K562 (cell line): ENCODE measurements around the gene MADCAM1. TPM values are rescaled to one million over a fixed set of nuclear protein-coding genes. Genes with fewer than 3 reads are reported as not detected.
A peak's percentile ranks its signal among the peaks of the same experiment; 100 is the strongest.

Experiments used
- CSDE1 ChIP-seq, 2 experiments: fragments of 450-650 bp; IDR thresholded peaks; 2 replicates each; pipeline ENCODE4 v1.6.1; 2016; ENCODE audit warnings: mild to moderate bottlenecking in 1 of 2
- HIVEP1 ChIP-seq: fragments of 250-450 bp; sonication (Bioruptor Pico); IDR thresholded peaks from 2 replicates; pipeline ENCODE4 v1.4.0; 2020; ENCODE audit warnings: mild to moderate bottlenecking
- NRF1 ChIP-seq, 2 experiments: fragments of 450-650 bp; IDR thresholded peaks in 1 of 2; conservative IDR thresholded peaks in 1 of 2; 2 replicates each; pipeline ENCODE4 v1.6.1; 2014; ENCODE audit warnings: mild to moderate bottlenecking in 2 of 2
- PCBP1 ChIP-seq: fragments of 200-400 bp; formaldehyde crosslinking; IDR thresholded peaks from 2 replicates; pipeline ENCODE4 v1.6.1; 2018; ENCODE audit warnings: mild to moderate bottlenecking, low read depth, low read length; ENCODE audit not compliant: poor library complexity, severe bottlenecking
- RB1 ChIP-seq: fragments of 450-650 bp; IDR thresholded peaks from 2 replicates; pipeline ENCODE4 v1.6.1; 2017; ENCODE audit warnings: low read depth, mild to moderate bottlenecking
- SRF ChIP-seq, 2 experiments: fragments of 250-450, 450-650 bp in 1 of 2; sonication (Bioruptor Pico) in 1 of 2; sonication (generic) in 1 of 2; formaldehyde crosslinking; IDR thresholded peaks; 2 replicates each; pipeline versions ENCODE4 v1.5.0 to v1.5.1; 2020 to 2022; ENCODE audit warnings: mild to moderate bottlenecking in 1 of 2, missing genetic modification reagents in 1 of 2
- SRSF1 ChIP-seq: fragments of 200-400 bp; formaldehyde crosslinking; IDR thresholded peaks from 2 replicates; pipeline ENCODE4 v1.6.1; 2017; ENCODE audit warnings: mild to moderate bottlenecking, low read depth, low read length, moderate library complexity
- WHSC1 ChIP-seq: IDR thresholded peaks from one replicate; pipeline ENCODE4 v1.6.1; 2012; ENCODE audit warnings: low read length, control low read depth, inconsistent platforms
- ZNF232 ChIP-seq: sonication (generic); formaldehyde crosslinking; IDR thresholded peaks from 2 replicates; pipeline ENCODE4 v1.8.0; 2022; ENCODE audit warnings: mild to moderate bottlenecking, missing genetic modification reagents
- ZNF584 ChIP-seq: fragments of 200-800 bp; sonication (Bioruptor generic); IDR thresholded peaks from 2 replicates; pipeline ENCODE4 v1.6.1; 2016; ENCODE audit warnings: low read depth, mild to moderate bottlenecking, missing genetic modification characterization, missing compliant biosample characterization
- ZSCAN29 ChIP-seq: fragments of 450-650 bp; IDR thresholded peaks from 2 replicates; pipeline ENCODE4 v1.6.1; 2017
- polyA plus RNA-seq, 8 experiments: library from polyadenylated mRNA; depleted of rRNA in 4 of 8; stranded (reverse) in 5 of 8; unstranded in 3 of 8; fragments of >200 nt; fragmentation: Nextera tagmentation in 2 of 8; fragmentation: Illumina TruSeq in 1 of 8; extraction: Ambion mirVana in 2 of 8; extraction: Trizol in 1 of 8; gene quantifications; 2 replicates each; pipeline versions ENCODE4 v1.2.1 to v1.2.3, GENCODE V29; 2011 to 2014; ENCODE audit warnings: inconsistent platforms in 1 of 8, missing spikeins in 1 of 8
- total RNA-seq, 7 experiments: library from RNA; depleted of rRNA in 6 of 7; stranded (reverse); fragments of >200 nt in 6 of 7; fragmentation: Illumina TruSeq in 2 of 7; extraction: Trizol in 2 of 7; gene quantifications; 2 replicates each; pipeline versions ENCODE4 v1.2.1 to v1.2.3, GENCODE V29; 2011 to 2021; ENCODE audit warnings: low replicate concordance in 1 of 7
- TF ChIP-seq, protein P1 (sequence below): fragments of 250-450 bp; sonication (Bioruptor Pico); IDR thresholded peaks from 2 replicates; pipeline ENCODE4 v1.4.0; 2020; ENCODE audit warnings: mild to moderate bottlenecking, moderate library complexity, borderline replicate concordance
- TF ChIP-seq, protein P2 (sequence below): IDR thresholded peaks from 2 replicates; pipeline ENCODE4 v1.6.1; 2014; ENCODE audit warnings: antibody characterized with exemption
- TF ChIP-seq, protein P3 (sequence below), 2 experiments: IDR thresholded peaks; 2 replicates each; pipeline ENCODE4 v1.6.1; 2012; ENCODE audit warnings: improper control_type of control experiment in 2 of 2, low read depth in 2 of 2, low read length in 2 of 2, borderline replicate concordance in 1 of 2
- TF ChIP-seq, protein P4 (sequence below): fragments of 450-650 bp; IDR thresholded peaks from 2 replicates; pipeline ENCODE4 v1.6.1; 2014; ENCODE audit warnings: low read depth, mild to moderate bottlenecking, moderate library complexity, borderline replicate concordance
- TF ChIP-seq, protein P5 (sequence below): fragments of 450-650 bp; conservative IDR thresholded peaks from 2 replicates; pipeline ENCODE4 v1.6.1; 2016; ENCODE audit warnings: missing genetic modification characterization, low read depth, mild to moderate bottlenecking, control low read depth, missing compliant biosample characterization

MADCAM1 gene
- total and polyA plus RNA-seq, 9 of the 15 experiments (the other 6 are each of a cell fraction or from before 2014, with no cell fraction given), result 0.09 to 0.36 (median 0.09) TPM; not detected in 6

DNA sequence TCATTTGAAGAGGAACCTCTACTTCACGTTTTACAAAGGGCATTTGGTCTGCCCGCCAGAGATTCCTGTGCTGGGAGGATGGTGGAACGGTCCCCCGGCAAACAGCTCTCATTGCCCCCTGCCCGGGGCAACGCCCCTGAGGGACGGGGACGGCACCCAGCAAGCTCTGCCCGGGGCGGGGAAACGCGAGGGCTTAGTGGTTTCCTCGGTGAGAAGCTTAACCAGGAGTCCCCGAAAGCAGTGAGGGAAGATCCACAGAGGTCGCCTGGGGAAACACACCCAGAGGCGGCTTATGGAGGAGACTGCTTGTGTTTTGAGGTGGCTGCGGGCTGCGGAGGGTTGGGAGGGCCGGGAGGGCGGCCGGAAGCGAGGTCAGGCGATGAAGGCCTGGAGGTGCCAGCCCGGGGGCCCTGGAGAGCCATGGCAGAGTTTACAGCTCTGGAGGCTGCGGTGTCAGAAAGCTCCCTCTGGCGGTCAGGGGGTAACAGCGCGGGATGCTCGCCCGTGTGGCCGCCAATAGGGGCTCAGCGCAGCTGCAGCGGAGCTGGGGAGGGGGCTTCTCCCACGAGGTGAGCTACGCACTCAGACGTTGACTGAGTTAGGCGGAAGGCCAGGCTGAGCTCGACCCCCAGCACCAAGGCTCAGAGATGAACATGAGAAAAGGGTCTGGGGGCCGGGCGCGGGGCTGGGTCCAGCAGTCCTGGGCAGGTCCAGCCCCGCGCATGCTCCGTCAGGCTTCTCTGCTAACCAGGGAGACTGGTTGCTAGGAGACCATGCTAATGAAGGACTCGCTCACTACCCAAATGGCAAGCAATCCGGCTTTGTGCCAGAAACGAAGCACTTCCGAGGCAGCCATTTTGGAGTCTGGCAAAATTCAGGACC is 10.4 kb downstream of the MADCAM1 start (continued):
- TF ChIP-seq, protein P1, sequence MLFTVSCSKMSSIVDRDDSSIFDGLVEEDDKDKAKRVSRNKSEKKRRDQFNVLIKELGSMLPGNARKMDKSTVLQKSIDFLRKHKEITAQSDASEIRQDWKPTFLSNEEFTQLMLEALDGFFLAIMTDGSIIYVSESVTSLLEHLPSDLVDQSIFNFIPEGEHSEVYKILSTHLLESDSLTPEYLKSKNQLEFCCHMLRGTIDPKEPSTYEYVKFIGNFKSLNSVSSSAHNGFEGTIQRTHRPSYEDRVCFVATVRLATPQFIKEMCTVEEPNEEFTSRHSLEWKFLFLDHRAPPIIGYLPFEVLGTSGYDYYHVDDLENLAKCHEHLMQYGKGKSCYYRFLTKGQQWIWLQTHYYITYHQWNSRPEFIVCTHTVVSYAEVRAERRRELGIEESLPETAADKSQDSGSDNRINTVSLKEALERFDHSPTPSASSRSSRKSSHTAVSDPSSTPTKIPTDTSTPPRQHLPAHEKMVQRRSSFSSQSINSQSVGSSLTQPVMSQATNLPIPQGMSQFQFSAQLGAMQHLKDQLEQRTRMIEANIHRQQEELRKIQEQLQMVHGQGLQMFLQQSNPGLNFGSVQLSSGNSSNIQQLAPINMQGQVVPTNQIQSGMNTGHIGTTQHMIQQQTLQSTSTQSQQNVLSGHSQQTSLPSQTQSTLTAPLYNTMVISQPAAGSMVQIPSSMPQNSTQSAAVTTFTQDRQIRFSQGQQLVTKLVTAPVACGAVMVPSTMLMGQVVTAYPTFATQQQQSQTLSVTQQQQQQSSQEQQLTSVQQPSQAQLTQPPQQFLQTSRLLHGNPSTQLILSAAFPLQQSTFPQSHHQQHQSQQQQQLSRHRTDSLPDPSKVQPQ, result no peak
- TF ChIP-seq, protein P2, sequence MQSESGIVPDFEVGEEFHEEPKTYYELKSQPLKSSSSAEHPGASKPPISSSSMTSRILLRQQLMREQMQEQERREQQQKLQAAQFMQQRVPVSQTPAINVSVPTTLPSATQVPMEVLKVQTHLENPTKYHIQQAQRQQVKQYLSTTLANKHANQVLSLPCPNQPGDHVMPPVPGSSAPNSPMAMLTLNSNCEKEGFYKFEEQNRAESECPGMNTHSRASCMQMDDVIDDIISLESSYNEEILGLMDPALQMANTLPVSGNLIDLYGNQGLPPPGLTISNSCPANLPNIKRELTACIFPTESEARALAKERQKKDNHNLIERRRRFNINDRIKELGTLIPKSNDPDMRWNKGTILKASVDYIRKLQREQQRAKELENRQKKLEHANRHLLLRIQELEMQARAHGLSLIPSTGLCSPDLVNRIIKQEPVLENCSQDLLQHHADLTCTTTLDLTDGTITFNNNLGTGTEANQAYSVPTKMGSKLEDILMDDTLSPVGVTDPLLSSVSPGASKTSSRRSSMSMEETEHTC, result no peak
- TF ChIP-seq PCBP1 (no peak), ZNF584 (CRISPR knock-in tag) (no peak), SRF (CRISPR knock-in tag; IDR thresholded peaks at IDR 0.05) (no peak; a peak in 1 of 4 replicates), RB1 (peak; percentile 96), CSDE1 (IDR thresholded peaks at IDR 0.05) (peak in 1 of 2 experiments; percentile 87; a peak in 2 of 4 replicates), NRF1 (conservative IDR thresholded peaks at IDR 0.05 in 1 of 2, IDR thresholded peaks at IDR 0.05 in 1 of 2) (peak; percentile 96 to 97), SRSF1 (no peak), HIVEP1 (no peak), ZSCAN29 (no peak), ZNF232 (no peak), WHSC1 (no peak)
- TF ChIP-seq, protein P3, sequence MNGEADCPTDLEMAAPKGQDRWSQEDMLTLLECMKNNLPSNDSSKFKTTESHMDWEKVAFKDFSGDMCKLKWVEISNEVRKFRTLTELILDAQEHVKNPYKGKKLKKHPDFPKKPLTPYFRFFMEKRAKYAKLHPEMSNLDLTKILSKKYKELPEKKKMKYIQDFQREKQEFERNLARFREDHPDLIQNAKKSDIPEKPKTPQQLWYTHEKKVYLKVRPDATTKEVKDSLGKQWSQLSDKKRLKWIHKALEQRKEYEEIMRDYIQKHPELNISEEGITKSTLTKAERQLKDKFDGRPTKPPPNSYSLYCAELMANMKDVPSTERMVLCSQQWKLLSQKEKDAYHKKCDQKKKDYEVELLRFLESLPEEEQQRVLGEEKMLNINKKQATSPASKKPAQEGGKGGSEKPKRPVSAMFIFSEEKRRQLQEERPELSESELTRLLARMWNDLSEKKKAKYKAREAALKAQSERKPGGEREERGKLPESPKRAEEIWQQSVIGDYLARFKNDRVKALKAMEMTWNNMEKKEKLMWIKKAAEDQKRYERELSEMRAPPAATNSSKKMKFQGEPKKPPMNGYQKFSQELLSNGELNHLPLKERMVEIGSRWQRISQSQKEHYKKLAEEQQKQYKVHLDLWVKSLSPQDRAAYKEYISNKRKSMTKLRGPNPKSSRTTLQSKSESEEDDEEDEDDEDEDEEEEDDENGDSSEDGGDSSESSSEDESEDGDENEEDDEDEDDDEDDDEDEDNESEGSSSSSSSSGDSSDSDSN (IDR thresholded peaks at IDR 0.05; ENCODE audit: borderline replicate concordance in 1 of 2, low read depth in 2 of 2, low read length in 2 of 2), result no peak
- TF ChIP-seq, protein P4, sequence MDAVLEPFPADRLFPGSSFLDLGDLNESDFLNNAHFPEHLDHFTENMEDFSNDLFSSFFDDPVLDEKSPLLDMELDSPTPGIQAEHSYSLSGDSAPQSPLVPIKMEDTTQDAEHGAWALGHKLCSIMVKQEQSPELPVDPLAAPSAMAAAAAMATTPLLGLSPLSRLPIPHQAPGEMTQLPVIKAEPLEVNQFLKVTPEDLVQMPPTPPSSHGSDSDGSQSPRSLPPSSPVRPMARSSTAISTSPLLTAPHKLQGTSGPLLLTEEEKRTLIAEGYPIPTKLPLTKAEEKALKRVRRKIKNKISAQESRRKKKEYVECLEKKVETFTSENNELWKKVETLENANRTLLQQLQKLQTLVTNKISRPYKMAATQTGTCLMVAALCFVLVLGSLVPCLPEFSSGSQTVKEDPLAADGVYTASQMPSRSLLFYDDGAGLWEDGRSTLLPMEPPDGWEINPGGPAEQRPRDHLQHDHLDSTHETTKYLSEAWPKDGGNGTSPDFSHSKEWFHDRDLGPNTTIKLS, result no peak
- TF ChIP-seq, protein P5, sequence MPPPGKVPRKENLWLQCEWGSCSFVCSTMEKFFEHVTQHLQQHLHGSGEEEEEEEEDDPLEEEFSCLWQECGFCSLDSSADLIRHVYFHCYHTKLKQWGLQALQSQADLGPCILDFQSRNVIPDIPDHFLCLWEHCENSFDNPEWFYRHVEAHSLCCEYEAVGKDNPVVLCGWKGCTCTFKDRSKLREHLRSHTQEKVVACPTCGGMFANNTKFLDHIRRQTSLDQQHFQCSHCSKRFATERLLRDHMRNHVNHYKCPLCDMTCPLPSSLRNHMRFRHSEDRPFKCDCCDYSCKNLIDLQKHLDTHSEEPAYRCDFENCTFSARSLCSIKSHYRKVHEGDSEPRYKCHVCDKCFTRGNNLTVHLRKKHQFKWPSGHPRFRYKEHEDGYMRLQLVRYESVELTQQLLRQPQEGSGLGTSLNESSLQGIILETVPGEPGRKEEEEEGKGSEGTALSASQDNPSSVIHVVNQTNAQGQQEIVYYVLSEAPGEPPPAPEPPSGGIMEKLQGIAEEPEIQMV (tag), result no peak
